SK-N-SH (cell line): ENCODE data around the gene RPS6KA2. TPM values are rescaled to one million over a fixed set of nuclear protein-coding genes. Genes with fewer than 3 reads are reported as not detected.

Experiments
- CTCF ChIA-PET: fragments of 300-600, 350-600 bp; formaldehyde crosslinking; extraction: SDS; loops from one replicate; lab custom pipeline; 2021; lab: Yijun Ruan, JAX
- POLR2A ChIA-PET: fragments of 350-600 bp; sonication (Branson Sonifier 250); formaldehyde crosslinking; extraction: SDS; loops from one replicate; lab custom pipeline; 2020; ENCODE audit warnings: antibody characterized with exemption, inconsistent platforms; lab: Yijun Ruan, JAX
- DNase-seq: peaks from one replicate; pipeline ENCODE4 v3.0.0; 2012
- H2AFZ ChIP-seq: fragments of 200-600 bp; sonication (generic); 2 replicates; pipeline ENCODE4 v1.8.1; 2016; ENCODE audit warnings: antibody characterized with exemption, mild to moderate bottlenecking, low read depth
- H3F3A ChIP-seq: fragments of 200-600 bp; sonication (generic); replicated peaks from 2 replicates; pipeline ENCODE3; 2016; ENCODE audit warnings: antibody characterized with exemption, mild to moderate bottlenecking; ENCODE audit not compliant: insufficient read depth
- H3K27ac ChIP-seq, 2 experiments: fragments of 200-500 bp in 1 of 2; fragments of 200-600 bp in 1 of 2; sonication (Bioruptor generic) in 1 of 2; sonication (generic), shearing (Covaris generic) in 1 of 2; 2 replicates each; pipeline versions ENCODE4 v1.5.1 to v1.6.1; 2014 to 2016; ENCODE audit warnings: low read depth in 2 of 2, inconsistent platforms in 1 of 2, low read length in 1 of 2, mild to moderate bottlenecking in 1 of 2, mixed read lengths in 1 of 2
- H3K27me3 ChIP-seq: fragments of 200-600 bp; sonication (generic), shearing (Covaris generic); 2 replicates; pipeline ENCODE4 v1.6.1; 2016; ENCODE audit warnings: mixed run types; ENCODE audit not compliant: insufficient read depth
- H3K36me3 ChIP-seq, 2 experiments: fragments of 200-500 bp in 1 of 2; fragments of 200-600 bp in 1 of 2; sonication (Bioruptor generic) in 1 of 2; sonication (generic) in 1 of 2; replicated peaks in 1 of 2; 2 replicates each; pipeline versions ENCODE3 to v1.5.1; 2014 to 2016; ENCODE audit warnings: low read length in 1 of 2, mild to moderate bottlenecking in 1 of 2; ENCODE audit not compliant: insufficient read depth in 2 of 2, control insufficient read depth in 1 of 2
- H3K4me1 ChIP-seq, 2 experiments: fragments of 200-500 bp in 1 of 2; fragments of 200-600 bp in 1 of 2; sonication (Bioruptor generic) in 1 of 2; sonication (generic), shearing (Covaris generic) in 1 of 2; 2 replicates each; pipeline versions ENCODE4 v1.5.1 to v1.6.1; 2014 to 2016; ENCODE audit warnings: low read depth in 1 of 2, low read length in 1 of 2, mixed run types in 1 of 2; ENCODE audit not compliant: insufficient read depth in 2 of 2, control insufficient read depth in 1 of 2
- H3K4me2 ChIP-seq: fragments of 200-600 bp; sonication (generic), shearing (Covaris generic); 2 replicates; pipeline ENCODE4 v1.6.1; 2017; ENCODE audit warnings: mixed run types
- H3K4me3 ChIP-seq, 2 experiments: fragments of 200-500 bp in 1 of 2; fragments of 200-600 bp in 1 of 2; sonication (Bioruptor generic) in 1 of 2; sonication (generic), shearing (Covaris generic) in 1 of 2; 2 replicates each; pipeline versions ENCODE4 v1.5.1 to v1.8.1; 2014 to 2016; ENCODE audit warnings: low read depth in 2 of 2, inconsistent platforms in 1 of 2, low read length in 1 of 2, mild to moderate bottlenecking in 1 of 2, mixed read lengths in 1 of 2, moderate library complexity in 1 of 2
- H3K79me2 ChIP-seq: fragments of 200-600 bp; sonication (generic); 2 replicates; pipeline ENCODE4 v1.8.1; 2017; ENCODE audit warnings: mild to moderate bottlenecking; ENCODE audit not compliant: insufficient read depth
- H3K9ac ChIP-seq: fragments of 200-600 bp; sonication (generic); 2 replicates; pipeline ENCODE4 v1.6.1; 2017; ENCODE audit warnings: mixed run types
- H3K9me2 ChIP-seq: fragments of 200-600 bp; sonication (generic); 2 replicates; pipeline ENCODE4 v1.6.1; 2017; ENCODE audit warnings: mixed run types
- H3K9me3 ChIP-seq: fragments of 200-600 bp; sonication (generic); 2 replicates; pipeline ENCODE4 v1.6.1; 2017; ENCODE audit warnings: mixed run types, mild to moderate bottlenecking, moderate library complexity
- H4K20me1 ChIP-seq: fragments of 200-600 bp; sonication (generic); 2 replicates; pipeline ENCODE4 v1.6.1; 2017; ENCODE audit warnings: mild to moderate bottlenecking, mixed run types; ENCODE audit not compliant: insufficient read depth
- CTCF ChIP-seq: fragments of 200-600 bp; sonication (generic); IDR thresholded peaks from 2 replicates; pipeline ENCODE4 v1.6.1; 2017; ENCODE audit warnings: antibody characterized with exemption, mild to moderate bottlenecking, moderate library complexity
- ELF1 ChIP-seq: IDR thresholded peaks from 2 replicates; pipeline ENCODE4 v1.4.0; 2012
- EP300 ChIP-seq, 2 experiments: IDR thresholded peaks; 2 replicates each; pipeline versions ENCODE4 v1.4.0 to v1.6.1; 2012; ENCODE audit warnings: borderline replicate concordance in 1 of 2, low read depth in 1 of 2, low read length in 1 of 2
- FOSL2 ChIP-seq: IDR thresholded peaks from 2 replicates; pipeline ENCODE4 v1.4.0; 2012; ENCODE audit warnings: low read depth, mild to moderate bottlenecking, moderate library complexity, borderline replicate concordance
- FOXJ3 ChIP-seq: sonication (generic); formaldehyde crosslinking; IDR thresholded peaks from 2 replicates; pipeline ENCODE4 v1.5.1; 2020; ENCODE audit warnings: mild to moderate bottlenecking, missing genetic modification reagents
- GABPA ChIP-seq: IDR thresholded peaks from 2 replicates; pipeline ENCODE4 v1.4.0; 2012; ENCODE audit warnings: low read depth, mild to moderate bottlenecking
- MAX ChIP-seq: IDR thresholded peaks from 2 replicates; pipeline ENCODE4 v1.4.0; 2012; ENCODE audit warnings: low read depth
- PBX3 ChIP-seq: IDR thresholded peaks from 2 replicates; pipeline ENCODE4; 2012
- POLR2AphosphoS5 ChIP-seq: IDR thresholded peaks from 2 replicates; pipeline ENCODE4 v1.6.1; 2012; ENCODE audit warnings: low read depth, low read length
- RAD21 ChIP-seq: IDR thresholded peaks from 2 replicates; pipeline ENCODE4 v1.6.1; 2012; ENCODE audit warnings: mild to moderate bottlenecking, low read length
- RCOR1 ChIP-seq: fragments of 150-350 bp; IDR thresholded peaks from 2 replicates; pipeline ENCODE4 v1.6.1; 2017; ENCODE audit warnings: antibody characterized with exemption, low read length
- REST ChIP-seq: IDR thresholded peaks from 2 replicates; pipeline ENCODE4 v1.6.1; 2012; ENCODE audit warnings: mild to moderate bottlenecking, low read depth, low read length, moderate library complexity
- RFX5 ChIP-seq: IDR thresholded peaks from 2 replicates; pipeline ENCODE4 v1.6.1; 2012; ENCODE audit warnings: mild to moderate bottlenecking, improper control_type of control experiment, low read length
- SMC3 ChIP-seq: IDR thresholded peaks from 2 replicates; pipeline ENCODE4 v1.6.1; 2012; ENCODE audit warnings: low read depth, low read length, improper control_type of control experiment
- TEAD4 ChIP-seq: IDR thresholded peaks from 2 replicates; pipeline ENCODE4 v1.4.0; 2012; ENCODE audit warnings: mild to moderate bottlenecking, borderline replicate concordance; ENCODE audit not compliant: insufficient read depth
- USF1 ChIP-seq: IDR thresholded peaks from 2 replicates; pipeline ENCODE4 v1.4.0; 2012; ENCODE audit warnings: low read depth, borderline replicate concordance
- ZBTB33 ChIP-seq: IDR thresholded peaks from 2 replicates; pipeline ENCODE4 v1.4.0; 2012; ENCODE audit warnings: low read depth, borderline replicate concordance
- WGBS: methylation state at CpG from one replicate; pipeline ENCODE4 v1.1.6; 2017; ENCODE audit warnings: low lambda C conversion rate; 5-methylcytosine and 5-hydroxymethylcytosine counted together
- polyA plus RNA-seq, 3 experiments: library from polyadenylated mRNA; depleted of rRNA; stranded (reverse); fragments of >200 nt; gene quantifications; 2 replicates each; pipeline ENCODE4 v1.2.3, GENCODE V29; 2012

Gene RPS6KA2
- polyA plus RNA-seq, 1 of the 3 experiments (the other 2 are of a cell fraction): 59.5 TPM

- no peak overlapping the region for H2AFZ ChIP-seq
- H3K4me1 ChIP-seq: peaks cover 6 to 55% of the 10 kb centered on the region in 2 experiments; a peak in 3 of 4 replicates
- H3K9ac ChIP-seq: no peak overlapping the region
- no peaks in the 10 kb centered on the region for H3K27me3 ChIP-seq
- TF ChIP-seq RFX5: no peak
- TF ChIP-seq SMC3: no peak
- TF ChIP-seq MAX: no peak
- TF ChIP-seq PBX3: no peak
- TF ChIP-seq ZBTB33: no peak
- no peak for TF ChIP-seq TEAD4
- no peak for TF ChIP-seq FOSL2
- TF ChIP-seq RCOR1: no peak
- TF ChIP-seq FOXJ3 (CRISPR knock-in tag): no peak
- no peak for TF ChIP-seq REST
- TF ChIP-seq RAD21: no peak
- no peak for TF ChIP-seq CTCF
- no peak for TF ChIP-seq GABPA
- TF ChIP-seq EP300 (IDR thresholded peaks at IDR 0.05; ENCODE audit: borderline replicate concordance in 1 of 2, low read depth in 1 of 2, low read length in 1 of 2): no peak
- no peak for TF ChIP-seq ELF1
- TF ChIP-seq POLR2AphosphoS5: no peak
- no peak for TF ChIP-seq USF1
- no peaks in the 10 kb centered on the region for H3K79me2 ChIP-seq
- H4K20me1 ChIP-seq: no peaks in the 10 kb centered on the region
- peaks cover 16% of the 10 kb centered on the region for H3F3A ChIP-seq
- no peak overlapping the region for H3K4me3 ChIP-seq
- POLR2A ChIA-PET: no interaction called here
- no peak for DNase-seq
- no peak overlapping the region for H3K4me2 ChIP-seq
- no peaks in the 10 kb centered on the region for H3K9me3 ChIP-seq
- H3K36me3 ChIP-seq: peaks cover 25 to 45% of the 10 kb centered on the region in 2 experiments
- no peak overlapping the region for H3K27ac ChIP-seq
- 92% methylated on average over 22 of the region's 22 CpGs for WGBS
- CTCF ChIA-PET: interaction anchor here (1.8 to 2.8 kb wide), 2 partner anchors 28 to 158 kb away, joined by 4 to 7 read pairs; no protein-coding TSS in a partner anchor
- no peaks in the 10 kb centered on the region for H3K9me2 ChIP-seq
Measured at GRCh38 chr6:166464068-166465002, 162.7 kb downstream of the RPS6KA2 start.
